Fibroblast of pulmonary artery (primary cell): Measurements from ENCODE around the gene KCNH4.

Experiments used
- DNase-seq: peaks from one replicate; pipeline ENCODE4 v3.0.0-alpha.2; 2010; ENCODE audit warnings: low read depth
- H3K4me3 ChIP-seq: replicated peaks from 2 replicates; pipeline ENCODE4 v1.5.1; 2011; ENCODE audit warnings: low read depth, mild to moderate bottlenecking, control low read depth, low read length, moderate library complexity
- CTCF ChIP-seq: IDR thresholded peaks from 2 replicates; pipeline ENCODE4 v1.5.1; 2011; ENCODE audit warnings: mild to moderate bottlenecking, control low read depth, low read length, inconsistent platforms; ENCODE audit errors: missing control alignments

Gene KCNH4

GRCh38 chr17:42171831-42172230 is 9.1 kb downstream of the KCNH4 start:
- TF ChIP-seq CTCF, result no peak
- DNase-seq, result no peak
- H3K4me3 ChIP-seq, result no peak overlapping the region

DNA sequence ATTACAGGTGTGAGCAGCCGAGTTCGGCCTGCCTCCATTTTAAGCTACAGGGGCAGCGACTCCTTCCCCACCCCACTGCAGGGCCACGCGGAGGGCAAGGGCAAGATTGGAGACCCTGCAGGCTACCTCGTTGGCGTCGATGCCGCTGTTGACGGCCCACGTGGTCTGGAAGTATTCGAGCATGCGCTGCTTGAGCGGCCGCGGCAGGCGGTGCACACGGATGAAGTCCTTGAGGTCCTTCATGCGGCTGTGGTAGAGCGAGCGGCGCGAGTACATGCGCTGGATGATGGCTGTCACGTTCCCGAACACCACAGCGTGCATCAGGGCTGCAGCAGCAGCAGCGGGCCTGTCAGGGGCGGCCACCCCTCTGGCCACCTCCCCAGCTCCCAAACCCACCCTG is 11.6 kb downstream of the KCNH4 start:
- no peak for DNase-seq
- TF ChIP-seq CTCF, result no peak
- H3K4me3 ChIP-seq, result no peak overlapping the region

DNA sequence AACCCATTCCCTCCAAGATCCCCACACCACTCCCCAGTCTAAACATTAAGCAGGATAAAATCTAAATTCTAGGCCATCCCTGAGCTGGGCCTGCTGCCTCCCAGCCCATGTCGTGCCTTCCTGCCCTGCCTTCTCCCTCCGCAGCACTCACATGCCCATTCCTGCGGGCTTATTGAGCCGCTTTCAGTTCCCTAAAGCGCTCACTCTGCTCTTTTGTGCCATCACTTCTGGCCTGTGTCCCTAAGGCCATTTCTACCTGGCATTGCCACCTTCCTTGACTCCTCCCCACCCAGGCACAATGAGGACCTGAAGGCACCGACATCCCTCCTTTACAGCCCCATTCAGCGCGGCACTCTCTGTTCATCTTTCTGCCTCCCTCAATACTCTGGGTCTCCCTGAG is 13.1 kb downstream of the KCNH4 start:
- no peak overlapping the region for H3K4me3 ChIP-seq
- DNase-seq, result no peak
- TF ChIP-seq CTCF, result no peak

GRCh38 chr17:42166196-42166763 is 14.7 kb downstream of the KCNH4 start:
- no peak for DNase-seq
- TF ChIP-seq CTCF, result no peak
- no peak overlapping the region for H3K4me3 ChIP-seq

GRCh38 chr17:42165751-42166150 is 15.2 kb downstream of the KCNH4 start:
- H3K4me3 ChIP-seq, result no peak overlapping the region
- DNase-seq, result no peak
- TF ChIP-seq CTCF, result no peak

DNA sequence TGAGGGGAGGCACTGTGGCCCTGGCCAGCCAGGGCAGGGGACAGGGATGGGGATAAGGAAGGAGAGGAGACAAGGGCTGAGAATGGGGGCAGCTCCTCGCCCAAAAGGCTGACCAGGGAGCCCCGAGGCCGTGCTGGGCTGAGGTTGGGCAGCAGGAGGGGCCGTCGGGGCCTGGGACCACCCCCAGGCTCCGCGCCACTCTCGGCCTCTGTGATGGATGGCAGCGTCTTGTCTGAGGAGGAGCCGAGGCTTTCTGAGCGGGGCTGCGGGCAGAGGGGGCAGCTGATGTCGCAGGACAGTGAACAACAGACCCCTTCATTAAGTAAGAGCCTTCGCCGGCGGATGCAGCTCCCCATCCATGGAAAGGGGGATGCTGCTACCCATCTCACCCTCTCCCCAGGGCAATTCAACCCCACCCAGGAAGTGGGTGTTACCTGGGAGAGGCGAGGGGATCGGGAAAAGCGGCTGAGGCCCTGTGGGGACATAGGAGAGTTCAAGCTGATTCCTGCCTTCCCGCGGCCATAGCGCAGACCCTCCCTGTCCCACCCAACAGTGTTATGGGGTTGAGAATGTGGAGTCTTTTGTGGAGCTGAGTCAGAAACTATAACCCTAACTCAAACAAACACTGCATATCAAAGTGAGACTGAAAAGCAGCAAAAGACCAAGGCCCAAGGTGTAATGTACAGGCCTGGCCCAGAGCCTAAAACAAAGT is 17.1 kb downstream of the KCNH4 start:
- DNase-seq, result no peak
- TF ChIP-seq CTCF, result no peak
- H3K4me3 ChIP-seq, result no peak overlapping the region

GRCh38 chr17:42163113-42163512 is 17.8 kb downstream of the KCNH4 start:
- TF ChIP-seq CTCF, result peak; percentile 36
- no peak overlapping the region for H3K4me3 ChIP-seq
- DNase-seq, result no peak
